ENCODE measurements around the gene ADAMTS17. TPM values are rescaled to one million over a fixed set of nuclear protein-coding genes. Genes with fewer than 3 reads are reported as not detected.

ADAMTS17 gene
- total RNA-seq, 1 donor from 2014 or later = 2.1 TPM

DNA sequence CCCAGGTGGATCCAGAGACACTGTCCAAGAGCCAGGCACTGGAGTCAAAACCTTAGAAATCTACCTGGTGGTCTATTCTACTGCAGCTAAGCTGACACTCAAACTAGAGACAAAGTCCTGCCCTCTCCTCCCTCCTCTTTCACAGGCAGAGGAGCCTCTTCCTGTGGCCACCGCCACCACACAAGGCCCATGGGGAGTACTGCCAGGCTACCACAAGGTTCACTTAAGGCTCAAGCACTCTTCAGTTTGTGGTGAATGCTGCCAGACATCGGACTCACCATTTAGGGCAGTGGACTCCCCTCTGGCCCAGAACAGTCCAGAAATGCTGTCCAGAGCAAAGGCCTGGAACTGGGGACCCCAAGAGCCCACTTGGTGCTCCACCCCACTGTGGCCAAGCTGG, 160.9 kb downstream of the ADAMTS17 start:
- intact Hi-C loops (cut with micrococcal nuclease) = no loop called here

DNA sequence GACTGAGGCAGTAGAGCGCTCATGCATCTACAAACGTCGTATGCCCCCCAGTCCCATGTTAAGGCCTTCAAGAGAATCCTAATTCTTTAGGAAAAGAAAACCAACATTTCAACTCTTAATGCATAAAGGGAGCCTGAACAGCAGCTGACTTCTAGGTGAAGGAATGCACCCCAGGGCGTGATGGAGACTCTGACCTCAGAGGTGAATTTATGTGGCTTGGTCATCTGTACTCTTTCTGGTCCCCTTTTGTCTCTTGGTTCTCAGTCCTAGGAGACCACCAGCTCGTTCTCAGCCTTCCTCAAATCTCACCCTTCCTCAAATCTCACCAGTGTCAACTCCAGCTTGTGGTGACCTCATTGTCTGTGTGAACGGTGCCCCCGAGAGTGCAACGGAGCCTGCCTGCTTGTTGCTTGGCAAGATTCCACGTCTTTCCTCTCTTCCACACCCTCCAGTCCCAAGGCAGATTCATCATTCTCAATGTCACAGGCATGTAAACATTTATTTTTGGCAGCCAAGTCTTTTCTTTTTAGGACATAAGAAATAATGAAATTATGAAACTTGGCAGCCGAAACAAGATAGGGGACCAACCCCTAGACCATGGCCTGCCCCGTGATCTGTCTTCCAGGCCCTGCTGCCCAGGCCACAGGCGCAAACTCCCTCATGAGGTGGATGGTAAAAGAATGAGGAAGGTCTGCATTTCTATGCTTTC, 166.2 kb downstream of the ADAMTS17 start:
- intact Hi-C loops (cut with micrococcal nuclease) = no loop called here

DNA sequence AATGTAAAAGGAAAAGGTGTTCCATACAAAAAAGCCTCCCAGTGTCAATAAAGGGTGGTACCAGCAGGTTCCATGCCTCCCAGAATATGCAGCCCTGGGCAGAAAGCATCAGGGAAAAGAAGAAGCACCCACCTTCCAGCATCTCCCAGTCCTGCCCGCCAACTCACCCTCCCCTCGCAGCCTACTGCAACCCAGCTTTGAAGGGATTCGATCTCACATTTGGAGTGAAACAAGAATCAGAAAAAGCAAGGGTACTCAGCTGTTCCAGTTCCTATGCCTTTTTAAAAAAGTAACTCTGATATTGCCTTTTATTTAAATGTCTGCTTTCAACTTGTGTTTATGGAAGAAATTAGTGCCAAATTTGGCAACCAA, 166.9 kb downstream of the ADAMTS17 start:
- intact Hi-C loops (cut with micrococcal nuclease) = no loop called here

DNA sequence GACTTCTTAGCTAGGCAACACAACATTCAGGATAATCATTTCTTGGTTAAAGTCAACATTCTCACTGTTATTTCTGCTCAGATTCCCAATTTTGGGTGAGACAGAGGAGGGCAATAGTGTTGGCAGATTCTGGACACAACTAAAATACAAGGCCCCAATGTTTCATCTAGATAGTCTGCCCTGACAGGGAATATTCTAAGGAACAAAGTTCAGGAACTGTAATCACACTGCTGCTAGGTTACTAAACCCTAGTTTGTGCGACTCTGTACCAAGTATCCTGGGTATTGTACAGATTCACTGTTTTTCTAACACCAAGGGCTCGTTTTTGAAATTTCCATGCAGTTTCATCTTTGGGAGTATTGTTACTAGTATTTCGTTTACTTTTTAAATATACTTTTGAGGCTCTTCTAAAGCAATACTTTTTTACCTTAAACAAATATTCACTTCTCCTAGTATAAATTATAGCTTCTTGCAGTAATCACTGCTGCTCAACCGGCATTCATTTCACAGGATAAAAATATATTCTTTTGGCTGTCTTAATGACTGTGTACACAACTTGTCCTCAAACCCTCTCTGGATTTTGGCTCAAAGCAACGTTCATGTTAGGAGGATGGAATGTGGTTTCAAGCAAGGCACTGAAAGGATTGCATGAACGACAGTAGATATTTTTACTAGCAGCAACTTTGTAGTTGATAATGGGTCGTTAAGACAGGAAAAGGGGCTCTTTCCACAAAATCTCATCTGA, 167.4 kb downstream of the ADAMTS17 start:
- intact Hi-C loops (cut with micrococcal nuclease) = no loop called here

DNA sequence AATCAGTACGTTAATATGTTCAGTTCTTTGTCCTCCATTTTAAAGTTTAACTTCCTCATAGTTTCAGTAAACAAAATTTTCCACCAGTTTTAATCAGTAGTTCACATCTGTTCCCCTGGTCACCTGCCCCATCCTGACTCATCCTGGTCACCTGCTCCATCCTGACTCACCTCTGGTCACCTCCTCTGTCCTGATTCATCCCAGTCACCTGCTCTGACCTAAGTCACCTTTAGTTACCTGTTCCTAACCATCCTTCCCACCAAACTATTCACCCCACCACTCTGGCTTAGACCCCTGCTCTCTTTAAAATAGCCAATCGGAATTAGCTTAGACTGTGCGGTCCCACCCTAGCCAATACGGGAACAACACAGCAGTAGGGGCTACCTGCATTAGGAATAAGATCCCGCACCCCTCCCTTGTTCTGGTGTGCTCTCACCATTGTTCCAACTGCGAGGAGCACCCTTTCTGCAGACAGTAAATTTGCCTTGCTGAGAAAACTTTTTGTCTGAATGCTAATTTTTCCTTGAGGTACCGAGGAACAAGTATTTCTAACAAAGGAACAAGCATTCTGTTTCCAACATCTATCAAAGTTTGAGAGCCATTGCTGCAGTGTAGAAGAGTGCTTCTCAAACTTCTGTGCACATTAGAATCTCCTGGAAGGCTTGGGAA, 169.3 kb downstream of the ADAMTS17 start:
- intact Hi-C loops (cut with micrococcal nuclease) = no loop called here

DNA sequence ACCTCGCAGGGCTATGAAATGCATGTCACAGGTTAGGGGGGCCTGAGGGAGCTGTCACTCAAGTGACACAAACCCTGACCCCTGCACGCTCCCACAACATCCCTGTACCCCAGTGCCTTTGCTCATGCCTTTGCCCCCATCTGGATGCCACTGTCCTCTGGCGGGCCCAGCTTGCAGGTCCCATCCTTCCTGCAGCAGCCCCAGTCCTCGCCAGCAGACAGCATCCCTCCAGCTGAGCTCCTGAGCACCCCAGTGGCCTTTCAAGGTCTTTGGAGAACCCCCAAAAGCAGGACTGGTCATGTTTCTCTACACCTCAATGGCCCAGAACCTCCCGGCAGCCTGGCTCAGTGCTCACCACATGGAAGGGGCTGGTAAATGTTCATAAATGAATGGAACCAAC, 170.4 kb downstream of the ADAMTS17 start:
- intact Hi-C loops (cut with micrococcal nuclease) = loop anchor here (2.0 kb wide), 1 partner anchor 167 kb away; no protein-coding TSS in a partner anchor

DNA sequence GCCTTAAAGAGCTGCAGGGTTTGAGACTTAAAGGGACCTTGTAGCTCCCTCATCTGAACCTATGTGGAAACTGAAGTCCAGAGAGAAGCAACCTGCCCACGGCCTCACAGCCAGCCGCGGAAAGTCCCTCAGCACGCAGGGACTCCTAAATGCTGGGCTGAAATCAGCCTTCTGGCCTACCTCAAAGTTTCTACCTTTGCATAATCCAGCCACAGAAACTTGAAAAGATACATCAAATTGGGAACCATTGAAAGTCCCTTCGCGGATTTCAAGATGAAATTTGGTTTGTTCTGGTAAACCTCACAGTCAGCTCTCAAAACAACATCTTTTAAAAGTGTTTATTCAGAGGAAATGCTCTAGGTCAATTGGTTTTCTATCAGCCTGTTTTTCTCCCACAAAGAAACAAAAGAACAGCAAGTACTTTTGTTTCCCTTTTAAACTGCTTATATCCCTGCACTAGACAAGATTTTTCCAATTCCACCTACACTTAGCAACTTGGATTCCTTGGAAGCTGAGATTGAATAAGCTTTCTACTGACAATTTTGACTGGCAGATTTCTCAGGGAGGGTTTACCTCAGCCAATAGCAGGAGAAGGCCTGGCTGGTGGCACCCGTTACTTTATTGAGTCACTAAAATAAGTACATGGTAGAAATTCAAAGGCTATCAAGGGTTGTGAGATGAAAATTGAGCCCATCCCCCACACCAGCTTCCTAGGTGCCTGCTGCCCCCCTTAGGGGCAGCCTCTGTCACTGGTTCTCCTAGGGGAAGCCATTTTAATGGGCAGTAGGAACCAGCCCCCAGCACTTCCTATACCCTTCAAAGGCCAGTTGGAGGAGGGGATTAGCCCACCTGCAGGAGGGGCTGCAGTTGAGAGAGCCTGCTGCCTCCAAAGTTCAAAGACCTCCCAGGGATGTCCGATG, 171.2 kb downstream of the ADAMTS17 start:
- intact Hi-C loops (cut with micrococcal nuclease) = loop anchor here (2.0 kb wide), 1 partner anchor 168 kb away; no protein-coding TSS in a partner anchor

DNA sequence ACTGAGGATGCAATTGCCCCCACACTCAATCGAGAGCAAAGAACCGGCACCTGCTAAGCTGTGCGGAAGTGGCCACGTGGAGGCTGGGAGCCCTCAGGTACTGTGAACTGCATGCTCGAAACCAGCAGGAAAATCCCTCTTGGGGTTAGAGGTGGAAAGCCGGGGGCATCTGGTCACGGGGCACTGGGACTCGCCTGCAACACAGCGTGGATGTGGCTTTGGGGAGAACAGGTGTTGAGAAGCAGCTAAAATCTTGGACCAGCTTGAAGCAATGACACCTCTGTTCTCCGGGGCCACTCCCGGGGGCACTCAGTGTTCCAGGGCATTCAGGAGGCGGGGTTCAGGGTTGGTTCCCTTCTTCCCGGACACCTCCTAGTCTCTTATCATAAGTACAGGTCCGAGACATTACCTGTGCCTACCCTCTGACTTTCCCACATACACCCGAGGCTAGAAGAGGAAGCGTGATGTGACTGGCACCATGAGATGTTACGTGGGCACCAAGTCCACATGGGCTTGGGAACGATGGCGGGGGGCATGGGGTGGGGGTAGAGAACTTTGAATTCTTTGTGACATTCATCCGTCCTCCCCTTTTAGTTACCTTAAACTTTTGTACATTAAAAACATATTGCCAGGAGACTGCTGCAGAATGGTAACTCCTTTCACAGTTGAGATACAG, 172.0 kb downstream of the ADAMTS17 start:
- intact Hi-C loops (cut with micrococcal nuclease) = loop anchor here (2.0 kb wide), 1 partner anchor 169 kb away; no protein-coding TSS in a partner anchor

DNA sequence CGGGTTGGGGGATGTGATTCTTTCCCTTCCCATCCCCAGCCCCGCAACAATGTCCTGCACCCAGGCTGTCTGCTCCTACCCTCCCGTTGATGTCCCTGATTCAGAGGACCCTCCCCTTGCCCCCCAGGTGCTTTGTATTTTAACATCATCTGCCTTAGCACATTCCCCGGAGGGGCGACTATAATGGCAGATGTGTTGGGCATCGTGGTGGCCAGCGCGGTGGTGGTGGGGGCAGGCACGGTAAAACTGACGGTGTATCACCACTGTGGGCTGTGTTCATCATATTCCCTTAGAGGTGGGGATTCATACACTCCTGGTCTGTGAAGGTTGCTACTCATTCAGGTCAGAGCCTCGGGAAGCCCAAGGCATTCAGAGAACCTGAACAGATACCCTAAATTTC, 173.0 kb downstream of the ADAMTS17 start:
- intact Hi-C loops (cut with micrococcal nuclease) = no loop called here

DNA sequence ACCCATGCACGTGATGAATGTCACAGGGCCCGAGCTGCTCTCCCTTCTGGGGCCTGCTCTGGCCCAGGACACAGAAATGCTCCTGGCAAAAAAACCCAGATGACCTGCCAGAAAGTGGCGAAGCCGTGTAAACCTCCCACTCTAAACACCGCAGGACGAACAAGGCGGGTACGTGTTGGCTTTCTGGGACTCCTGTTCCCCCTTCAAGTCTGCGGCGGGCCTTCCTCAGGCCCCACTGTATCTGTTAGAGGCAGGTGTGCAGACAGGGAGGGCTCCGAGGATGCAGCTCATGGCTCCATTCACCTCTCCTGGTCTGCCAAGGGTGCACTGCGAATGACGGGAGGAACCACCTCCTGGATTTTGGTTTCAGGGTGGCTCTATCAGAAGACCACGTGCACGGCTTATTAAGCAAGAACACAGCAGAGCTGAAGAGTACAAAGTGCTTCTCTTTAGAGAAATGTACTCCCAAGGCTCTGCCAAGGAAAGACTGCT, 173.8 kb downstream of the ADAMTS17 start:
- intact Hi-C loops (cut with micrococcal nuclease) = no loop called here

DNA sequence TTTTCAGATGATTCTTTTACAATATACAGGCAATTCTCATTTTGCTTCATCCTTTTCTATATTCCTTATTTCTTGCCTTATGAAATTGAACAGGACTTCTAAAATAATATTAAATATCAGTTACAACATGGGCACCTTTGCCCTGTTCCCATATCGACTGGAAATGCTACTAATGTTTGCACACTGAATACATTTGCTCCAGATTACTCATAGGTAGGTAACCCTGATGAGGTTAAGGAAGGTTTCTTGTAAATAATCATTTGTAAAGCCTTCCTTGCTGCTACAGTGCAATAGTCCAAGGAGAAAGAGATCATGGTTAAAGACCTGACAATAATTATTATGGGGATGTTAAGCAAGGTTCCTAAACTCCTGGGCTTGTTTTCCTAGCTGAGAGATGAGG, 175.5 kb downstream of the ADAMTS17 start:
- intact Hi-C loops (cut with micrococcal nuclease) = no loop called here

DNA sequence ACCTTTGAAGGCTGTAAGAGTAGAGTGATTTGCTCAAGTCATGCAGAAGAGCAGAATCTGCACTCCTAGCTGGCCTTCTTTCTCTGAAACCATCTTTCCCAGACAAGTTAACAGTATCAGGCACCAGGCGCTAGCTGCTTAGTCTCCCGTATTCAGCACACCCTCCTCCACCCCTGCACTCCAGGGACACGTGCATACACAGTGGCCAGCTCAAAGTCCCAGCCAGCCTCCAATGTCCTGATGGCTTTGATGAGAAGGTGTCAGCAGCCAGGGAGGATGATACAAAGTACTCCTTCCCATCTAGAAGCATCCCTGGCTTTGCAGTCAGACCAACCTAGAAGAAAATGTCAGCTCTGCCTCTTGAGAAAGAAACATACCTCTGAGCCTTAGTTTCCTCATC, 177.8 kb downstream of the ADAMTS17 start:
- intact Hi-C loops (cut with micrococcal nuclease) = no loop called here

DNA sequence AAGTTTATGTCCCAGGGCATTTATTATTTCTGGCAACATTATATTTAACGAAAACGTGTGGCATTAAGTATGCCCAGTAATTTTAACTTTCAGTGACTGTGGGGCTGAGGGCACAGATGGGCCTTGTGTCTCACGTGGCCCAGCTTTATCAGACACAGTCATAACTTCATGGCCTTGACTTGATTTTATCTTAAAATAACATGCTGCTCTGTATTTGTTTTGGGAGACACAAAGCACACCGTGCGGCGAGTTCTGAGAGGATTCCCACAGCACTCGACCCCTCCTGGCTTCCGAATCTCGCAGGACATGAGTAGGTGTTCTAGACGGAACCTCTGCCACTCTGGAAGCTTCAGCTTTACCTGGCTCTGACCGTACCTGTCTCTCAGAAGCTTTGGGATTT, 180.8 kb downstream of the ADAMTS17 start:
- intact Hi-C loops (cut with micrococcal nuclease) = no loop called here

DNA sequence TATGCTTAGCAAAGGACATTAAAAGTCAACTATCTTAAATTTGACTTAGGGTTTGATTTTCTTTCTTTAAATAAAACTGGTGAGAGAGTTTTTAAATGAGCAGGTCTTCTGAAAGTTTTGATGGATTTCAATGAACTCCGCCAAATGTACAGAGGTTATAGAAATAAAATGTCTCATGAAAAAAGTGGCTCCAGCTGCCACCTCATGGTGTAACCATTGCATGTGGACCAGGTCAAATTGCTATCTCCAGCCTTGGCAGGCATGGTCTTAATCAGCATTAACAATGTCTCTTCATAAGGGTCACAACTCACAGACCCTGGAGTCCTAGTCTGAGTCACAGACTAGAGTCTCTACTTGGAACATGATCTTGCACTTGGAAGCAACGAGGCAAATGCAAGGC, 182.3 kb downstream of the ADAMTS17 start:
- intact Hi-C loops (cut with micrococcal nuclease) = no loop called here

DNA sequence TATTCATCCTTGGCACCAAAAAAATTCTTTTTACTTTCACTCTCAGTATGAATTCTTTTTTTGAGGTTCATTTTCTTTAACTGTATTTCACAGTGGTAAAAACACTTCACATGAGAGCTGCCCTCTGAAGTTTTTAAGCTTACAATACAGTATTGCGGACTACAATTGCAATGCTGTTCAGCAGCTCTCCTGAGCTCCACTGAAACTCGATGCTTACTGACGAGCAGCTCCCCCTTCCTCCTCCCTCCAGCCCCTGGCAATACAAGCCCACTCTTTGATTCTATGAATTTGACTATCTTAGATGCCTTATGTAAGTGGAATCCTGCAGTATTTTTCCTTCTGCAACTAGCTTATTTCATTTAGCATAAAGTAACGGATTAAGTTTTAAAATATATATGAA, 183.4 kb downstream of the ADAMTS17 start:
- intact Hi-C loops (cut with micrococcal nuclease) = no loop called here

DNA sequence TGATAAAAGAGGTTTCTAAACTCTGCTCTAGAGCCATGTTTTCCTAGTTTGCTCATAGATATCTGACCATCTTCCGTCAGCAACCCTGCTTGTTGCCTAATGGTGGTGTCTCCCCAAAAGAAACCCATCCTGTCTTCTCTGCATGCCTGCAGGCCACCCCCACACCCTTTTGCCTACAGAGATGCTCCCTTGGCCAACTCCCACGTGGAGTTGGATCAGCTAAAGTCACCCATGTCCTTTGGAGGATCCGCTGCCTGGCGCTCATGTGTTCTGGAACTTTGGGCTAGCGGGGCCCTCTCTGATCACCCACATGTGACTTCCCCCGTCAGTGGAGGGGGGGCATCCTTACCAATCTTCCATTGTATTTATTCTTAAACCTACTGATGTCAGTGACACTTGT, 185.6 kb downstream of the ADAMTS17 start:
- intact Hi-C loops (cut with micrococcal nuclease) = no loop called here

DNA sequence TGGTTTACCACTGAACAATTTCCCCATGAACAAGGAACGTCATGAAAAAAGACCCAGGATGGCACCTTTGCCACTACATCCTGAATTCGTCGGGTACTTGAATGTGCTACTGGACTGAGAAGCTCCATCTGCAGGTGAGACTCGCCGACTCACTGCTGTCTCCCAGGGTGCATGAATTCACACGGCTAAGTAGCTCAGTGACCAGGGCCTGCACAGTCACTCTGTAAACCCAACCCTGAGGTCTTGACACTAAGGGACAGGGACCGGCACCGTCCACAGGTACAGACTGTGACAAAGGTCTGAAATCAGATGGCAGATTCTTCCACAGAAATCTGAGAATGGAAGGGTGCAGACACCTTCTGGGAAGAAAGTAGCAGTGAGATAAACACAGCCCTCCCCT, 187.4 kb downstream of the ADAMTS17 start:
- intact Hi-C loops (cut with micrococcal nuclease) = no loop called here

DNA sequence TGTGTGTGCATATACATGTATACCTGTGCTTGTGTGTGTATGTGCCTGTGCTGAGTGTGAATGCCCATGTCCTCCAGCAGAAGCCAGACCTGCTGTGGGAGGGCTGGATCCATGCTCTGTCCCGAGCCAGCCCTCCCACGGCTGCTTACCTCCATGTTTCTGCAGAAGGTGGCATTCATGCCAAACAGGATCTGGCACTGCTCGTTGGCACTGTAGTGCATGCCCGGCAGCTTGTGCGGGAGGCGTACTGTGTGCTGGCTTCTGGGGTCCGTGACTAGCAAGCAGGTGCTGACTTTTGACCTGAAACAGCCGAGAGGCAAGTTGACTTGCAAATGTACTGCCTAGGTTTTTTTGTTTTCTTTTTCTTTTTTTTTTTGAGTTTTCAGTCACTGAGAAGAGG, 189.3 kb downstream of the ADAMTS17 start:
- intact Hi-C loops (cut with micrococcal nuclease) = no loop called here

DNA sequence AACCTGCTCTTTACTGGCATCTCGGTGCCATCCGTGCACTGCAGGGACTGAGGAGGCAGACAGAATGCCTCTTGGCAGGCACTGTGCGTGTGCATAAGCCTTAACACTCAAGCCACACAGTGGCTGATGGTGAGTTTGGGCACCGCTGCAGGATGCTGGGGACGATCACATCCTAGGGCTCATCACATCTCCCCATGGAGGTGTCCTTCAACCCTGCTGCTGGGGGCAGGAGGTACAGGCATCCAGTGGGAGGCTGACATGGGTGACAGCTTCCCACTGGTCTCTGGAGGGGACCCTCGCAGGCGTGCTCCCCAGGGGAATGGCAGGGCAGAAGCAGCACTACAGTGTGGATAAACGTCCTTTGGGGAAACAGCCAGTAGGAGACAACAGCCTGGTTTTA, 190.9 kb downstream of the ADAMTS17 start:
- intact Hi-C loops (cut with micrococcal nuclease) = no loop called here

DNA sequence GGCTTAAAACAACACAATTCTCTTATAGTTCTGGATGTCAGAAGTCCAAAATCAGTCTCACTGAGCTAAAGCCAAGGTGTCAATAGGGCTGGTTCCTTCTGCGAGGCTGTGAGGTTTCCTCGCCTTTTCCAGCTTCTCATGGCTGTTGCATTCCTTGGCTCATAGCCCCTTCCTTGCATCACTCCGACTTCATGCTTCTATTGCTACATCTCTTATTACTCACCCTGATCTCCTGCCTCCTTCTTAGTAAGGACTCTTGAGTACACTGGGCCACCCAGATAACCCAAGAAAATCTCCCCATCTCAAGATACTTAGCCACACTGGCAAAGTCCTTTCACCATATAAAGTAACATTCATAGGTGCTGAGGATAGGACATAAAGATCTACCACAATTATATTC, 193.9 kb downstream of the ADAMTS17 start:
- intact Hi-C loops (cut with micrococcal nuclease) = no loop called here

DNA sequence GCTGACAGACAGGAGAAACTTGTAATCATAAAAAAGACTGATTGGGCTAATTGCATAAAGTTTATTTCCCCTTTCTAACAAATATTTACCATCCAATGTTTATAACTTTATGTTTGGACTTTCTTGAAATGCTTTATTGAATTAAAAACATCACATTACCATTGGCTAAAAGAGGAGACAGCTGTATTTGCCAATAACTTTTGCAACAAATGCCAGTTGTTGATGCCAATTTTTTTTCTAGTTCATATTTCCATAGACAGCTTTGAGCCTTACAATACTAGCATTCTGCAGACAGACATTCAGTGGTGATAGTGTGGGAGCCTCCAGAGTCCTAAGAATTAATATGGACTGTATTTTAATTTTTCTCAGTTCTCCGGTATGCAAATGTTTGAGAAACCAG, 198.4 kb downstream of the ADAMTS17 start:
- intact Hi-C loops (cut with micrococcal nuclease) = no loop called here
